ENCODE results near the gene ASPHD2.
A peak's percentile ranks its signal among the peaks of the same experiment; 100 is the strongest.

ASPHD2 gene

GRCh38 chr22:26417406-26417805 lies 11.7 kb upstream of the ASPHD2 start:
- no peak for DNase-seq
- no peak overlapping the region for H3K27ac ChIP-seq
- TF ChIP-seq CTCF (IDR thresholded peaks at IDR 0.05): no peak
- H3K36me3 ChIP-seq: no peaks in the 10 kb centered on the region
- no peaks in the 10 kb centered on the region for H3K9me3 ChIP-seq
- H3K27me3 ChIP-seq: peaks cover 0 to 34% of the 10 kb centered on the region in 2 donors
- no peak overlapping the region for H3K4me3 ChIP-seq
- intact Hi-C loops (cut with DNase I; ENCODE audit: low total_unique reads): no loop called here
- no peaks in the 10 kb centered on the region for H3K4me1 ChIP-seq

- Histone ChIP-seq H3K4me3 (no peak overlapping the region), H3K4me1 (no peaks in the 10 kb centered on the region), H3K27ac (no peak overlapping the region), H3K36me3 (no peaks in the 10 kb centered on the region), H3K27me3 (peaks cover 0 to 36% of the 10 kb centered on the region in 2 donors), H3K9me3 (peaks cover 0 to 10% (median 7%) of the 10 kb centered on the region in 3 donors)
- intact Hi-C loops (cut with DNase I; ENCODE audit: low total_unique reads): no loop called here
- no peak for DNase-seq
- TF ChIP-seq CTCF (IDR thresholded peaks at IDR 0.05): no peak
Observed at GRCh38 chr22:26418620-26419019, 10.4 kb upstream of the ASPHD2 start.

GRCh38 chr22:26426924-26427323 lies 2.1 kb upstream of the ASPHD2 start:
- no peak for DNase-seq
- Histone ChIP-seq H3K36me3 (no peaks in the 10 kb centered on the region), H3K9me3 (peaks cover 0 to 11% (median 7%) of the 10 kb centered on the region in 3 donors), H3K4me1 (peaks cover 0 to 17% (median 8%) of the 10 kb centered on the region in 4 donors), H3K27me3 (peaks cover 0 to 24% of the 10 kb centered on the region in 2 donors), H3K4me3 (no peak overlapping the region), H3K27ac (no peak overlapping the region)
- TF ChIP-seq CTCF (IDR thresholded peaks at IDR 0.05): no peak
- intact Hi-C loops (cut with DNase I; ENCODE audit: low total_unique reads): no loop called here

GRCh38 chr22:26429458-26430286 lies 612 bp downstream of the ASPHD2 start:
- TF ChIP-seq CTCF (IDR thresholded peaks at IDR 0.05): no peak

GRCh38 chr22:26430600-26430999 lies 1.5 kb downstream of the ASPHD2 start:
- no peak for DNase-seq
- Histone ChIP-seq H3K27me3 (peaks cover 0 to 42% of the 10 kb centered on the region in 2 donors), H3K4me3 (no peak overlapping the region), H3K36me3 (no peaks in the 10 kb centered on the region), H3K9me3 (no peaks in the 10 kb centered on the region), H3K4me1 (peaks cover 0 to 17% (median 8%) of the 10 kb centered on the region in 4 donors), H3K27ac (no peak overlapping the region)
- intact Hi-C loops (cut with DNase I; ENCODE audit: low total_unique reads): no loop called here
- no peak for TF ChIP-seq CTCF (IDR thresholded peaks at IDR 0.05)

More at GRCh38 chr22:26429458-26430286, 612 bp downstream of the ASPHD2 start:
- H3K9me3 ChIP-seq: no peaks in the 10 kb centered on the region
- H3K27ac ChIP-seq: no peak overlapping the region
- H3K36me3 ChIP-seq: no peaks in the 10 kb centered on the region
- peak overlapping the region; percentile 48 to 59 for H3K4me3 ChIP-seq
- intact Hi-C loops (cut with DNase I; ENCODE audit: low total_unique reads): no loop called here
- peaks cover 0 to 38% of the 10 kb centered on the region in 2 donors for H3K27me3 ChIP-seq
- H3K4me1 ChIP-seq: peaks cover 0 to 17% (median 8%) of the 10 kb centered on the region in 4 donors
- no peak for DNase-seq
